Effector memory CD4-positive, alpha-beta T cell (primary cell): ENCODE data around the gene FHL2.
"Not testable (repeated sequence)": the region's sequence is repeated elsewhere in the genome, so short reads cannot be mapped to it uniquely, and the experiment has no call there.

Source experiments
- DNase-seq, 3 donors: peaks; one replicate each; pipeline ENCODE4 v3.0.0-alpha.2; 2020
- H3K27ac ChIP-seq: 2 replicates; pipeline ENCODE4 v1.7.0; 2013; ENCODE audit warnings: mild to moderate bottlenecking, low read length, moderate library complexity; ENCODE audit not compliant: insufficient read depth, poor library complexity, severe bottlenecking
- H3K27me3 ChIP-seq: replicated peaks from 2 replicates; pipeline ENCODE4 v1.7.0; 2013; ENCODE audit warnings: mild to moderate bottlenecking, low read length; ENCODE audit not compliant: insufficient read depth, control insufficient read depth, poor library complexity, severe bottlenecking
- H3K36me3 ChIP-seq: 2 replicates; pipeline ENCODE4 v1.7.0; 2013; ENCODE audit warnings: mild to moderate bottlenecking, low read length, moderate library complexity; ENCODE audit not compliant: control insufficient read depth, insufficient read depth
- H3K4me1 ChIP-seq: 2 replicates; pipeline ENCODE4 v1.7.0; 2013; ENCODE audit warnings: low read length, mild to moderate bottlenecking; ENCODE audit not compliant: control insufficient read depth, insufficient read depth, poor library complexity, severe bottlenecking
- H3K4me3 ChIP-seq: 2 replicates; pipeline ENCODE4 v1.7.0; 2013; ENCODE audit warnings: low read length, low read depth, mild to moderate bottlenecking; ENCODE audit not compliant: insufficient read depth, poor library complexity, severe bottlenecking
- H3K9me3 ChIP-seq: 2 replicates; pipeline ENCODE4 v1.7.0; 2013; ENCODE audit warnings: mild to moderate bottlenecking, low read length, moderate library complexity; ENCODE audit not compliant: control insufficient read depth

FHL2 gene

DNA sequence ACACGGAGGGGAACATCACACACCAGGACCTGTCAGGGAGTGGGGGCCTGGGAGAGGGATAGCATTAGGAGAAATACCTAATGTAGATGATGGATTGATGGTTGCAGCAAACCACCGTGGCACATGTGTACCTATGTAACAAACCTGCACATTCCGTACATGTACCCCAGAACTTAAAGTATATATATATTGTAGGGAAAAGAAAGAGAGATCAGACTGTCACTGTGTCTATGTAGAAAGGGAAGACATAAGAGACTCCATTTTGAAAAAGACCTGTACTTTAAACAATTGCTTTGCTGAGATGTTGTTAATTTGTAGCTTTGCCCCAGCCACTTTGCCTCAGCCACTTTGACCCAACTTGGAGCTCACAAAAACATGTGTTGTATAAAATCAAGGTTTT is 26.0 kb upstream of the FHL2 start:
- not testable (repeated sequence) for DNase-seq, H3K27me3 ChIP-seq, H3K4me1 ChIP-seq, H3K36me3 ChIP-seq, H3K27ac ChIP-seq, H3K4me3 ChIP-seq, H3K9me3 ChIP-seq

- no peaks in the 10 kb centered on the region for H3K27me3 ChIP-seq
- H3K27ac ChIP-seq: no peak overlapping the region
- no peak overlapping the region for H3K4me3 ChIP-seq
- peaks cover 9% of the 10 kb centered on the region for H3K9me3 ChIP-seq
- H3K36me3 ChIP-seq: no peaks in the 10 kb centered on the region
- H3K4me1 ChIP-seq: peaks cover 5% of the 10 kb centered on the region
- no peak for DNase-seq
These were observed 23.9 kb upstream of the FHL2 start for GRCh38 chr2:105422801-105423200.

- no peak for DNase-seq
- no peak overlapping the region for H3K27ac ChIP-seq
- H3K27me3 ChIP-seq: peaks cover 3% of the 10 kb centered on the region
- peaks cover 9% of the 10 kb centered on the region for H3K9me3 ChIP-seq
- no peaks in the 10 kb centered on the region for H3K36me3 ChIP-seq
- H3K4me3 ChIP-seq: no peak overlapping the region
- H3K4me1 ChIP-seq: no peaks in the 10 kb centered on the region
These were observed 22.2 kb upstream of the FHL2 start for GRCh38 chr2:105421053-105421452.

DNA sequence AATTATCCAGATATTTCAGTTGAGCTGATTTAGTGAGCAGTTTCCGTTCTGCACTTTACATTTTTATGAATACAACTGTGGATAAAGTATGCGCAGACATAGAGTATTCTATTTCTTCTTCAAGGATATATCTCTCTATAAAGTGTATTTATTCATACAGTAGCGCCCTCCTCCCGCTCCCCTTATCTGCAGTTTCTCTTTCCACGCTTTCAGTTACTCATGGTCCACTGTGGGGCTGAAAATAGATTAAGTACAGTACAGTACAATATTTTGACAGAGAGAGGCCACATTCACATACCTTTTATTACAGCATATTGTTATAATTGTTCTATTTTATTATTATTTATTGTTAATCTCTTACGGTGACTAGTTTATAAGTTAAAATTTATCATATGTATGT is 19.7 kb upstream of the FHL2 start:
- Histone ChIP-seq H3K27ac (no peak overlapping the region), H3K36me3 (no peaks in the 10 kb centered on the region), H3K9me3 (peaks cover 9% of the 10 kb centered on the region), H3K4me3 (no peak overlapping the region), H3K27me3 (peaks cover 12% of the 10 kb centered on the region), H3K4me1 (no peaks in the 10 kb centered on the region)
- no peak for DNase-seq

GRCh38 chr2:105417857-105418436 is 19.1 kb upstream of the FHL2 start:
- no peak overlapping the region for H3K4me3 ChIP-seq
- no peak for DNase-seq
- H3K9me3 ChIP-seq: peaks cover 9% of the 10 kb centered on the region
- H3K4me1 ChIP-seq: no peaks in the 10 kb centered on the region
- H3K27ac ChIP-seq: no peak overlapping the region
- peaks cover 12% of the 10 kb centered on the region for H3K27me3 ChIP-seq
- no peaks in the 10 kb centered on the region for H3K36me3 ChIP-seq

DNA sequence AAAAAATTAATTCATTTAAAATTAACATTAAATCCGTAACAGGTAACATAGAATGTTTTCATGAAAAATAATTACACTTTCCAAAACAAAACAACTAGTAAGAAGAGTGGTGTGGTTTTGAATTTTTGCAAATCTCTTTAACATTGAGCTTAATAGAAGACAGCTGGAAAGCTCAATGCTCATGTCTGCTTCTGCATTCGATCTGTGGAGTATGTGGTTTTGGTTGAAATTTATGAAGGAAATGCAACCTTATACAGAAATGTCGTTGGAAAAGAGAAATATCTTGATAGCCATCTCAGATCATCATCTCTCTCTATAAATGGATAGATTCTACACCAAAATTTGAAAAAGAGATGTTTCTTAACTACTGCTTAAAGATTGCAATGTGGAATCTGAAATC is 17.3 kb upstream of the FHL2 start:
- Histone ChIP-seq H3K36me3 (no peaks in the 10 kb centered on the region), H3K27ac (no peak overlapping the region), H3K4me3 (no peak overlapping the region), H3K9me3 (peaks cover 9% of the 10 kb centered on the region), H3K27me3 (peaks cover 12% of the 10 kb centered on the region), H3K4me1 (no peaks in the 10 kb centered on the region)
- DNase-seq: no peak

GRCh38 chr2:105415007-105415406 is 16.2 kb upstream of the FHL2 start:
- Histone ChIP-seq H3K27me3 (peaks cover 12% of the 10 kb centered on the region), H3K4me1 (no peaks in the 10 kb centered on the region), H3K36me3 (no peaks in the 10 kb centered on the region), H3K4me3 (no peak overlapping the region), H3K9me3 (peaks cover 6% of the 10 kb centered on the region), H3K27ac (no peak overlapping the region)
- DNase-seq: no peak

DNA sequence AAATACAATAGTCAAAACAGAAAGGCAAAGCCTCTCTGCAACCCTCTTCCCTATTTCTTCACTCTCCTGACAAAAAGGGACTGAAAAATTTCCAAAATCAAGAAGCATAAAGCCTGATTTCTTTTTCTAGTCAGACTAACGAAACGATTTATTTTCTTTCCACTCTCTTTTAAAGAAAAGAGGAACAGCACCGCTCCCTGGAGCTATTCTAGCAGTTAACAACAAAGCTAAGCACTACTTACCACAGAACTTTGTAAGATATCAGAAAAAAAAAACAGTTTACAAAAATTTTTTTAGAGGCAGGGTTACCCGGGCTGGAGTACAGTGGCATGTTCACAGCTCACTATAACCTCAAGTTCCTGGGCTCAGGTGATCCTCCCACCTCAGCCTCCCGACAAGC is 14.4 kb upstream of the FHL2 start:
- Histone ChIP-seq H3K27ac (no peak overlapping the region), H3K27me3 (peaks cover 12% of the 10 kb centered on the region), H3K36me3 (no peaks in the 10 kb centered on the region), H3K4me3 (no peak overlapping the region), H3K9me3 (no peaks in the 10 kb centered on the region), H3K4me1 (no peaks in the 10 kb centered on the region)
- no peak for DNase-seq

DNA sequence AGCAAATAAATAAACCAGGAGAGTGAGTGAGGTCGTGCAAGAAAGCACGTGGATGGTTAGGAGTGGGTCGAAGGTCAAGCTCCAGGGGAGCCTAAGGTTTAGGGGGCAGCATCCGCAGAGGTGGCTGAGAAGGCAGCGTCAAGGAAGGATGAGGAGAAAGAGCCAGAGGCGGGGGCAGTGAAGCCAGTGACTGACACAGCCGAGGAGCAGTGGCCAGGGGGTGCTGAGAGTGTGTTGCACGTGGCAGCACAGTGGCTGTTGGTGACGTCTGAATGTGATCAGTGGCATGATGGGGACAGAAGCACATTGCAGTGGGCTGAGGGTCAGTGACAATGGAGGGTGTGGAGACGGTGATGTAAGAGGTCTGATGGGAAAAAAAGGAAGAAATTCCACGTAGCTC is 13.7 kb upstream of the FHL2 start:
- no peaks in the 10 kb centered on the region for H3K4me1 ChIP-seq
- no peak overlapping the region for H3K4me3 ChIP-seq
- no peaks in the 10 kb centered on the region for H3K36me3 ChIP-seq
- H3K27me3 ChIP-seq: peaks cover 12% of the 10 kb centered on the region
- H3K9me3 ChIP-seq: no peaks in the 10 kb centered on the region
- H3K27ac ChIP-seq: no peak overlapping the region
- DNase-seq: no peak

- Histone ChIP-seq H3K4me1 (no peaks in the 10 kb centered on the region), H3K27me3 (peaks cover 12% of the 10 kb centered on the region), H3K27ac (no peak overlapping the region), H3K36me3 (no peaks in the 10 kb centered on the region), H3K9me3 (no peaks in the 10 kb centered on the region), H3K4me3 (no peak overlapping the region)
- no peak for DNase-seq
These were observed 13.0 kb upstream of the FHL2 start for GRCh38 chr2:105411720-105412407.
